Measurements from ENCODE around the gene GADD45G.

GADD45G gene

GRCh38 chr9:89625721-89626687, 21.2 kb downstream of the GADD45G start:
- no peaks in the 10 kb centered on the region for H3K9me3 ChIP-seq (ENCODE audit: control insufficient read depth in 1 of 2, low read length in 2 of 2)
- H3K27me3 ChIP-seq (ENCODE audit: low read depth, low read length): no peaks in the 10 kb centered on the region
- no peak overlapping the region for H3K27ac ChIP-seq (ENCODE audit: low read length)
- peaks cover 8 to 30% of the 10 kb centered on the region in 2 donors for H3K4me1 ChIP-seq (ENCODE audit: control insufficient read depth in 1 of 2, insufficient read depth in 2 of 2, low read length in 2 of 2)
- H3K36me3 ChIP-seq (ENCODE audit: control insufficient read depth in 1 of 2, insufficient read depth in 2 of 2, low read length in 2 of 2): no peaks in the 10 kb centered on the region
- H3K4me3 ChIP-seq (ENCODE audit: low read depth in 1 of 2, low read length in 2 of 2): no peak overlapping the region

DNA sequence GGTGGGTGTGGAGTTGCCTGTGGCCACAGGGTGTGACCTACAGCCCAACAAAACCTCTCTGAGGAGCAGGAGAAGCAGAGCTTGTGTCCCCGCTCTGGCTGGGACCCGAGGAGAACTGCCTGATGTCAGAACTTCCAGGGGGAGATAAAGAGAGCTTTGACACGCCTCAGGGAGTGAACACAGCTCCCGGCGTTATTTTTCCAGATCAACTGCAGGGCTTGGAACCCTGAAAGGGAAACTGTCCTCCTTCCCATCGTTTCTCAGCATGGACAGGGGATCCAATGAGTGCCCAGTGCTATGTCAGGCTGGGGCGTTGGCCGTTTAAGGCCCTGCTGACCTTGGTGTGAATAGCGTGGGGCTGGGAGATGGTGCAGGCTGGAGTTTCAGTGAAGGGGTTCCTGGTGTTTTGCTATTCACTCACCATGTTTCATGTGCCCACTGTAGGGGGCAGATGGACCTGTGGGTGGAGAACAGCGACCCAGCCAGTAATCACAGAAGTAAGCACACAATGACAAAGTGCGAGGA, 22.0 kb downstream of the GADD45G start:
- no peak overlapping the region for H3K27ac ChIP-seq (ENCODE audit: low read length)
- no peaks in the 10 kb centered on the region for H3K36me3 ChIP-seq (ENCODE audit: control insufficient read depth in 1 of 2, insufficient read depth in 2 of 2, low read length in 2 of 2)
- H3K27me3 ChIP-seq (ENCODE audit: low read depth, low read length): no peaks in the 10 kb centered on the region
- peaks cover 8 to 27% of the 10 kb centered on the region in 2 donors for H3K4me1 ChIP-seq (ENCODE audit: control insufficient read depth in 1 of 2, insufficient read depth in 2 of 2, low read length in 2 of 2)
- no peak overlapping the region for H3K4me3 ChIP-seq (ENCODE audit: low read depth in 1 of 2, low read length in 2 of 2)
- H3K9me3 ChIP-seq (ENCODE audit: control insufficient read depth in 1 of 2, low read length in 2 of 2): no peaks in the 10 kb centered on the region

- Histone ChIP-seq H3K4me3 (ENCODE audit: low read depth in 1 of 2, low read length in 2 of 2) (no peak overlapping the region), H3K27me3 (ENCODE audit: low read depth, low read length) (no peaks in the 10 kb centered on the region), H3K4me1 (ENCODE audit: control insufficient read depth in 1 of 2, insufficient read depth in 2 of 2, low read length in 2 of 2) (peaks cover 5 to 10% of the 10 kb centered on the region in 2 donors), H3K36me3 (ENCODE audit: control insufficient read depth in 1 of 2, insufficient read depth in 2 of 2, low read length in 2 of 2) (no peaks in the 10 kb centered on the region), H3K27ac (ENCODE audit: low read length) (no peak overlapping the region), H3K9me3 (ENCODE audit: control insufficient read depth in 1 of 2, low read length in 2 of 2) (no peaks in the 10 kb centered on the region)
Observed at GRCh38 chr9:89628601-89629000, 23.8 kb downstream of the GADD45G start.

DNA sequence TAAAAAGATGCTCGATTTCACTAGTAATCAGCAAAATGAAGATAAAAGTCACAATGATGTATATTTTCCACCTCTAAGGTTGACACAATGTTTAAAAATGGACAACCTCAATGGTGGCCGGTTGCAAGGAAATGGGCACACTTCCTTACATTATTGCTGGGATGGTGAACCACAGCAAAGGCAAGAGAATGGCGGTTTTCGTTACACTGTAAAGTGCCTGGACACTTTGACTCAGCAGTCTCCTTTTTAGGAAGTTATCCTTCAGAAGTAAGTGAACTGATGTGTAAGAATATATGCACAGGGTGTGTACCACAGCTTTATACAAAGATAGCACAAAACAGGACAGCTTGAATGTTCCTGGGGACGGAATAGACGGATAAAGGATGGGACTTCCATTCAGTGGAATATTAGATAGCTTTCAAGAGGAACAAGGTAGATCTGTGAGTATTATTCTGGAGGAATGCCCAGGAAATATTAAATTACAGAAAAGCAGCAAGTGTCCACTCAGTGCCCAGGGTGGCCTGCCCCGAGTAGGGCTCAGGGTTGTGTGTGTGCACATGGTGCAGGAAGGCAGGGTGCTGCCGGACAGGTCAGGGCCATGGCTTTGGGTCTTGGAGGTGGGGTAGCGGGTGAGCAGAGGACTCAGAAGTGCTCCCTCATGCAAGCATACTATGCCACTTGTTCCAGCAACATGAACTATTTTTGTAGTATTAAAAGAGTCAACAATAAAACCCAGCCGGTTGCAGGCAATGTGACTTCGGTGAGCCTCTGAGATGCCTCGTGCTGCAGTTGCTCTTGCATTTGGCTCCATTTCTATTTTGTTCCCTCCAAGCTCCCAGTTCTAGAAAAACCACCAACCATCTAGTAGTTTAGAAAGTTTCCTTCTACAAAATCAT, 24.5 kb downstream of the GADD45G start:
- Histone ChIP-seq H3K4me1 (ENCODE audit: control insufficient read depth in 1 of 2, insufficient read depth in 2 of 2, low read length in 2 of 2) (peaks cover 3 to 5% of the 10 kb centered on the region in 2 donors), H3K9me3 (ENCODE audit: control insufficient read depth in 1 of 2, low read length in 2 of 2) (no peaks in the 10 kb centered on the region), H3K4me3 (ENCODE audit: low read depth in 1 of 2, low read length in 2 of 2) (no peak overlapping the region), H3K27me3 (ENCODE audit: low read depth, low read length) (no peaks in the 10 kb centered on the region), H3K36me3 (ENCODE audit: control insufficient read depth in 1 of 2, insufficient read depth in 2 of 2, low read length in 2 of 2) (no peaks in the 10 kb centered on the region), H3K27ac (ENCODE audit: low read length) (no peak overlapping the region)

DNA sequence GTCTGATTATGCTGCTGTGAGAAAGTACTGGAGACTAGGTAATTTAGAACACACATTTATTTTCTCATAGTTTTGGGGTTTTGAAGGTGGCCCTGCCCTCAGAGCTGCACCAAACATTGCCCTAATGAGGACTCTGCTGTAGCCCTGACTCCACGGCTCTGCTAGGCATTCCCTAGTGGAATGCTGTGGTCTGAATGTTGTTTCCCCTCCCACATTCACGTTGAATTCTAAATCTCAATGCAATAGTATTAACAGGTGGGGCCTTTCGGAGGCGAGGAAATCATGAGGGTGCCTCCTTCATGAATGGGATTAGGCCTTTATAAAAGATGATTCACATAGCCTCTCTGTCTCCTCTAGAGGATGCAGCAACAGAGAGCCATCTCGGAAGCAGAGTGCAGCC, 25.7 kb downstream of the GADD45G start:
- Histone ChIP-seq H3K36me3 (ENCODE audit: control insufficient read depth in 1 of 2, insufficient read depth in 2 of 2, low read length in 2 of 2) (no peaks in the 10 kb centered on the region), H3K4me1 (ENCODE audit: control insufficient read depth in 1 of 2, insufficient read depth in 2 of 2, low read length in 2 of 2) (peaks cover 0 to 6% of the 10 kb centered on the region in 2 donors), H3K4me3 (ENCODE audit: low read depth in 1 of 2, low read length in 2 of 2) (no peak overlapping the region), H3K27me3 (ENCODE audit: low read depth, low read length) (no peaks in the 10 kb centered on the region), H3K27ac (ENCODE audit: low read length) (no peak overlapping the region), H3K9me3 (ENCODE audit: control insufficient read depth in 1 of 2, low read length in 2 of 2) (no peaks in the 10 kb centered on the region)

- H3K9me3 ChIP-seq (ENCODE audit: control insufficient read depth in 1 of 2, low read length in 2 of 2): no peaks in the 10 kb centered on the region
- H3K36me3 ChIP-seq (ENCODE audit: control insufficient read depth in 1 of 2, insufficient read depth in 2 of 2, low read length in 2 of 2): no peaks in the 10 kb centered on the region
- H3K4me1 ChIP-seq (ENCODE audit: control insufficient read depth in 1 of 2, insufficient read depth in 2 of 2, low read length in 2 of 2): peaks cover 0 to 8% of the 10 kb centered on the region in 2 donors
- H3K27ac ChIP-seq (ENCODE audit: low read length): no peak overlapping the region
- no peak overlapping the region for H3K4me3 ChIP-seq (ENCODE audit: low read depth in 1 of 2, low read length in 2 of 2)
- H3K27me3 ChIP-seq (ENCODE audit: low read depth, low read length): no peaks in the 10 kb centered on the region
Observed at GRCh38 chr9:89631384-89631783, 26.6 kb downstream of the GADD45G start.

DNA sequence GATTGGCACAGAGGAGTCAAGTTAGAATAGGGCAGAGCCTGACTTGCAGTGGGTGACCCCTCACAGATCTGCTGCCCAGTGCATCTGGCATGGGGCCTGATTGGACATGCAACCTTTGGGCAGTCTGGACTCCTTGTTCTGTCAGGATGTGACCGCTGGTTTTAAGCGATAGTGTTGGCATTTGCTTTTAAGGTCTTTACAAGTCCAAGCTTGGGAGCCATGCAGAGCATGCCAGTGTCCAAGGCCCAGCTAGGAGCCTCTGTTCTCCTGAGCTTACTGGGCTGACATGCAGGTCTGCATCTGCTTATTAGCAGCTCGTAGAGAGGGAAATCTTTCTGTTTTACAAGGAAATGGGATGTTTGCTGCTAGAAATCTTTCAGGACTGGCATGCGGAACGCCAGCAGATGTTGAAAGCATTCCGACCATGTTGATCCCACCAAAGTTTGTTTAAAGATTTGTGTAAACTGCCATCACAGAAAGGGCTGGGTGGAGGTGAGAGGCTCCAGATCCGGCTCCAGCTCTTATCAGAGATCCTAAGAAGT, 27.5 kb downstream of the GADD45G start:
- H3K9me3 ChIP-seq (ENCODE audit: control insufficient read depth in 1 of 2, low read length in 2 of 2): no peaks in the 10 kb centered on the region
- H3K4me3 ChIP-seq (ENCODE audit: low read depth in 1 of 2, low read length in 2 of 2): no peak overlapping the region
- H3K27me3 ChIP-seq (ENCODE audit: low read depth, low read length): no peaks in the 10 kb centered on the region
- peaks cover 0 to 8% of the 10 kb centered on the region in 2 donors for H3K4me1 ChIP-seq (ENCODE audit: control insufficient read depth in 1 of 2, insufficient read depth in 2 of 2, low read length in 2 of 2)
- no peaks in the 10 kb centered on the region for H3K36me3 ChIP-seq (ENCODE audit: control insufficient read depth in 1 of 2, insufficient read depth in 2 of 2, low read length in 2 of 2)
- no peak overlapping the region for H3K27ac ChIP-seq (ENCODE audit: low read length)

- no peak overlapping the region for H3K27ac ChIP-seq (ENCODE audit: low read length)
- no peak overlapping the region for H3K4me3 ChIP-seq (ENCODE audit: low read depth in 1 of 2, low read length in 2 of 2)
- H3K9me3 ChIP-seq (ENCODE audit: control insufficient read depth in 1 of 2, low read length in 2 of 2): no peaks in the 10 kb centered on the region
- no peaks in the 10 kb centered on the region for H3K36me3 ChIP-seq (ENCODE audit: control insufficient read depth in 1 of 2, insufficient read depth in 2 of 2, low read length in 2 of 2)
- H3K27me3 ChIP-seq (ENCODE audit: low read depth, low read length): no peaks in the 10 kb centered on the region
- peaks cover 0 to 8% of the 10 kb centered on the region in 2 donors for H3K4me1 ChIP-seq (ENCODE audit: control insufficient read depth in 1 of 2, insufficient read depth in 2 of 2, low read length in 2 of 2)
Observed at GRCh38 chr9:89632736-89633135, 27.9 kb downstream of the GADD45G start.

GRCh38 chr9:89633404-89633803, 28.6 kb downstream of the GADD45G start:
- Histone ChIP-seq H3K4me3 (ENCODE audit: low read depth in 1 of 2, low read length in 2 of 2) (no peak overlapping the region), H3K27ac (ENCODE audit: low read length) (no peak overlapping the region), H3K4me1 (ENCODE audit: control insufficient read depth in 1 of 2, insufficient read depth in 2 of 2, low read length in 2 of 2) (peaks cover 0 to 9% of the 10 kb centered on the region in 2 donors), H3K36me3 (ENCODE audit: control insufficient read depth in 1 of 2, insufficient read depth in 2 of 2, low read length in 2 of 2) (no peaks in the 10 kb centered on the region), H3K27me3 (ENCODE audit: low read depth, low read length) (no peaks in the 10 kb centered on the region), H3K9me3 (ENCODE audit: control insufficient read depth in 1 of 2, low read length in 2 of 2) (no peaks in the 10 kb centered on the region)

GRCh38 chr9:89633920-89634319, 29.1 kb downstream of the GADD45G start:
- Histone ChIP-seq H3K27ac (ENCODE audit: low read length) (no peak overlapping the region), H3K4me1 (ENCODE audit: control insufficient read depth in 1 of 2, insufficient read depth in 2 of 2, low read length in 2 of 2) (peaks cover 0 to 14% of the 10 kb centered on the region in 2 donors)

More at GRCh38 chr9:89633920-89634319, 29.1 kb downstream of the GADD45G start:
- no peak overlapping the region for H3K4me3 ChIP-seq (ENCODE audit: low read depth in 1 of 2, low read length in 2 of 2)
- H3K36me3 ChIP-seq (ENCODE audit: control insufficient read depth in 1 of 2, insufficient read depth in 2 of 2, low read length in 2 of 2): no peaks in the 10 kb centered on the region
- no peaks in the 10 kb centered on the region for H3K27me3 ChIP-seq (ENCODE audit: low read depth, low read length)
- no peaks in the 10 kb centered on the region for H3K9me3 ChIP-seq (ENCODE audit: control insufficient read depth in 1 of 2, low read length in 2 of 2)
